ENCODE data around the gene ERGIC3.

ERGIC3 gene

DNA sequence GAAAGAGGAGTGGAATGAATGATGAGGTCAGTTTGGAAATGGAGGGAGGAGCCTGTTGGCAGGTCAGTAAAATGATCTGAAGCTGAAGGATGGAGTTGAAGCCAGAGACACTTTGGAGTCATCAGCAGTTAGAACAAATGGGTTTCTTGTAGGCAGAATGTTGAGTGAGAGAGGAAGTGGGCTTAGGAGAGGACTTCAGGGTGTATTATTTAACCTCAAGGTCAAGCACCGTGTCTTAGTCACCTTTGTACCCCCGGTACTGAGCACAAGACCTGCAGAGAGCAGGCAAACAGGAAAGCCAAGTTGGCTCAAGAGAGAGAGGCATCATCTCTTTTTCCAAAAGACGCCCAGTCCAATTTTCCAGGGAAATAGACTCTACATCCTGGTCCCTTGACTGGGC is 35.7 kb upstream of the ERGIC3 start:
- H3K9me3 ChIP-seq (ENCODE audit: control insufficient read depth in 1 of 2, low read length in 2 of 2): no peaks in the 10 kb centered on the region
- no peaks in the 10 kb centered on the region for H3K4me1 ChIP-seq (ENCODE audit: control insufficient read depth in 1 of 2, insufficient read depth in 2 of 2, low read length in 2 of 2)
- no peak overlapping the region for H3K27ac ChIP-seq (ENCODE audit: low read depth, low read length)
- H3K9ac ChIP-seq (ENCODE audit: low read depth in 1 of 2, low read length in 2 of 2): no peak overlapping the region
- no peak overlapping the region for H3K4me3 ChIP-seq (ENCODE audit: low read depth in 1 of 2, low read length in 2 of 2)
- H3K27me3 ChIP-seq (ENCODE audit: control insufficient read depth in 1 of 2, insufficient read depth in 2 of 2, low read length in 2 of 2): no peaks in the 10 kb centered on the region
- H3K36me3 ChIP-seq (ENCODE audit: control insufficient read depth in 1 of 2, insufficient read depth in 2 of 2, low read length in 2 of 2): peaks cover 38 to 91% of the 10 kb centered on the region in 2 donors

DNA sequence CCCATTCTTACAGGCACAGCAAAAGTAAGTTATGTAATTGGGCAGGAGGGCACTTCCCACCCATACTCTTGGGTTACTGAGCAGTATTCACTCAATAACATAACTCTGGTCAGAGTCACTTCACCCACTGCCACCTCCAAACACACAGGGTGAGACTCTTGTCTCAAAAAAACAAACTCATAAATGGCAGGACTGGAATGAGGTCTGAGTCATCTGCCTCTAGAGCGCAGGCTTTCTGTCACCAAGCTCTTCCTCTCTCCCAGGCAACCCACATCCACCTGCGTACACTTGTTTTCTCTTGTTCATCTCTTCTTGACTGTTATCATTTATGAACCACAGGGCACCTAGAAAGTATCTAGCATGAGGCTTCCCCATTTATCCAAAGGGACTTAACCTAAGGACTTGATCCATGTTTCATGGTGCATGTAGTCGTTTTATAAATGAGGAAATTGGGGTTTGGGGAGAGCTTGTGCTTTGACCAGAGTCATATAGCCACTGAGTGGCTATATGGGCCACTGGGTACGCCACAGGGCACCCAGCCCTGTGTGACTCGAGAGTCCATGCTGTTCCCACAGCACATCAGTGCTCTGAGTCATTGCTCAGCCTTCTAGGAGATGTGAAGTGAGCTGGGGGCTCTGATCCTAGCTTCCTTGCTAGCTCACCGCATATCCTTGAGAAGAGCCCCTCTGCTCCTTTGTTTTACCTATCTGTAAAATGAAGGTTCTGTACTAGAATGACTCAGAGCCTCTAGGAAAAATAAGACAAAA is 34.8 kb upstream of the ERGIC3 start:
- H3K4me3 ChIP-seq (ENCODE audit: low read depth in 1 of 2, low read length in 2 of 2): no peak overlapping the region
- no peaks in the 10 kb centered on the region for H3K4me1 ChIP-seq (ENCODE audit: control insufficient read depth in 1 of 2, insufficient read depth in 2 of 2, low read length in 2 of 2)
- no peaks in the 10 kb centered on the region for H3K27me3 ChIP-seq (ENCODE audit: control insufficient read depth in 1 of 2, insufficient read depth in 2 of 2, low read length in 2 of 2)
- no peak overlapping the region for H3K9ac ChIP-seq (ENCODE audit: low read depth in 1 of 2, low read length in 2 of 2)
- no peaks in the 10 kb centered on the region for H3K9me3 ChIP-seq (ENCODE audit: control insufficient read depth in 1 of 2, low read length in 2 of 2)
- peaks cover 42 to 93% of the 10 kb centered on the region in 2 donors for H3K36me3 ChIP-seq (ENCODE audit: control insufficient read depth in 1 of 2, insufficient read depth in 2 of 2, low read length in 2 of 2)
- no peak overlapping the region for H3K27ac ChIP-seq (ENCODE audit: low read depth, low read length)

GRCh38 chr20:35508493-35509218 is 33.2 kb upstream of the ERGIC3 start:
- H3K27ac ChIP-seq (ENCODE audit: low read depth, low read length): no peak overlapping the region
- H3K27me3 ChIP-seq (ENCODE audit: control insufficient read depth in 1 of 2, insufficient read depth in 2 of 2, low read length in 2 of 2): no peaks in the 10 kb centered on the region
- H3K4me3 ChIP-seq (ENCODE audit: low read depth in 1 of 2, low read length in 2 of 2): no peak overlapping the region
- H3K9ac ChIP-seq (ENCODE audit: low read depth in 1 of 2, low read length in 2 of 2): no peak overlapping the region
- H3K36me3 ChIP-seq (ENCODE audit: control insufficient read depth in 1 of 2, insufficient read depth in 2 of 2, low read length in 2 of 2): peaks cover 35 to 87% of the 10 kb centered on the region in 2 donors
- no peaks in the 10 kb centered on the region for H3K9me3 ChIP-seq (ENCODE audit: control insufficient read depth in 1 of 2, low read length in 2 of 2)
- H3K4me1 ChIP-seq (ENCODE audit: control insufficient read depth in 1 of 2, insufficient read depth in 2 of 2, low read length in 2 of 2): no peaks in the 10 kb centered on the region

DNA sequence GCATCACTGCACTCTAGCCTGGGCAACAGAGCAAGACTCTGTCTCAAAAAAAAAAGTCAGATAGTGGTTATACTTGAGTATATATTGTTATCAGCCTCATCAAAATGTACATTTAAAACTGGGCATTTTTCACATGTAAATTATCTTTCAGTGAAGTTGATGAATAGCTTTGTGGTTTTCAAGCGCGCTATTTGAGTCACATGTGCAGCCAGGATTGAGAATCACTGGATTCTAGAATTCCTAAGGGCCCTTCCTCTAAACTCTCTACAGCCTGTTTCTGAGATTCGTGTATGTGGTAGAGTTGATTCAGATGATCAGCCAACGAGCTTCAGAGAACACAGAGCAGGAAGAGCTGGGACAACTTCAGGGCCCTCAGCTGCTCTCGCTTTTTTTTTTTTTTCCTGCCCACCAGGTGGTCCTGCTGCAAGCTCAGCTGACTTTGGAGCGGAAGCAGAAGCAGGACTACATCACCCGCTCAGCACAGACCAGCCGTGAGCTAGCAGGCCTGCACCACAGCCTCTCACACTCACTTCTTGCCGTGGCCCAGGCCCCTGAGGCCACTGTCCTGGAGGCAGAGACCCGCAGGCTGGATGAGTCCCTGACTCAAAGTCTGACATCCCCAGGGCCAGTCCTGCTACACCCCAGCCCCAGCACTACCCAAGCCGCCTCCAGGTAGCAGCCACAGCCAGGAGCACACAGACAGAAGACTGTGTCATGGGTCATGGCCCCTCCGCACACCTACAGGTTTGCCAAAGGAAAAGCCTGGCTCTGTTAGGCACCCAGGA is 30.7 kb upstream of the ERGIC3 start:
- Histone ChIP-seq H3K27me3 (ENCODE audit: control insufficient read depth in 1 of 2, insufficient read depth in 2 of 2, low read length in 2 of 2) (no peaks in the 10 kb centered on the region), H3K4me3 (ENCODE audit: low read depth in 1 of 2, low read length in 2 of 2) (no peak overlapping the region), H3K36me3 (ENCODE audit: control insufficient read depth in 1 of 2, insufficient read depth in 2 of 2, low read length in 2 of 2) (peaks cover 25 to 79% of the 10 kb centered on the region in 2 donors), H3K4me1 (ENCODE audit: control insufficient read depth in 1 of 2, insufficient read depth in 2 of 2, low read length in 2 of 2) (no peaks in the 10 kb centered on the region), H3K27ac (ENCODE audit: low read depth, low read length) (no peak overlapping the region), H3K9ac (ENCODE audit: low read depth in 1 of 2, low read length in 2 of 2) (no peak overlapping the region), H3K9me3 (ENCODE audit: control insufficient read depth in 1 of 2, low read length in 2 of 2) (no peaks in the 10 kb centered on the region)

DNA sequence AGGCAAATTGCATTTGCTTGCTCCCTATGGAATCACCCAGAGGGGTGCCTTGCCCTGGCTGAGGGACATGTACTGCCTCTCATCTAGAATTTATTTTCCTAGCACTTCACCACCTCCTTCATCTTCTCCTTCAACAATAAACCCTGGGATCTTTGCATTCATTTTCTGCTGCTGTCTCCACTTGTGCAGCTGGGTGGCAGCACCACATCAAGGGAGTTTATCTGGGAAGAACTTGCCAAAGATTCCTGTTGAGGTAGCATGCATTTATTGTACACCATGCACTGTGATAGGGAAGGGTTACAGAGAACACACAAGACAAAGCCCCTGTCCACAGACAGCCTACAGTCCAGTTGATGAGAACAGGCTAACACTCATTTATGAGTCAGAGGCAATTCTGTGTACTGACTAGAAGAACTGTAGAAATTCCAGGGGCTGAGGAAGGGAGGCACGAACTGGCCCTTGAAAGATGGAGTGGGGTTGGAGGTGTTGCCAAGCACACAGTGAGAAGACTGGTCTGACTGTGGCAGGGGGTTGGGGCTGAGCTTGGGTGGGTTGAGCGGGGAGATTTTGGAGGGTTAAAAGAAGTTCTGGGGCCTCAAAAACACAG is 30.0 kb upstream of the ERGIC3 start:
- Histone ChIP-seq H3K27me3 (ENCODE audit: control insufficient read depth in 1 of 2, insufficient read depth in 2 of 2, low read length in 2 of 2) (no peaks in the 10 kb centered on the region), H3K27ac (ENCODE audit: low read depth, low read length) (no peak overlapping the region), H3K9ac (ENCODE audit: low read depth in 1 of 2, low read length in 2 of 2) (no peak overlapping the region), H3K4me1 (ENCODE audit: control insufficient read depth in 1 of 2, insufficient read depth in 2 of 2, low read length in 2 of 2) (no peaks in the 10 kb centered on the region), H3K9me3 (ENCODE audit: control insufficient read depth in 1 of 2, low read length in 2 of 2) (no peaks in the 10 kb centered on the region), H3K4me3 (ENCODE audit: low read depth in 1 of 2, low read length in 2 of 2) (no peak overlapping the region), H3K36me3 (ENCODE audit: control insufficient read depth in 1 of 2, insufficient read depth in 2 of 2, low read length in 2 of 2) (peaks cover 25 to 72% of the 10 kb centered on the region in 2 donors)

DNA sequence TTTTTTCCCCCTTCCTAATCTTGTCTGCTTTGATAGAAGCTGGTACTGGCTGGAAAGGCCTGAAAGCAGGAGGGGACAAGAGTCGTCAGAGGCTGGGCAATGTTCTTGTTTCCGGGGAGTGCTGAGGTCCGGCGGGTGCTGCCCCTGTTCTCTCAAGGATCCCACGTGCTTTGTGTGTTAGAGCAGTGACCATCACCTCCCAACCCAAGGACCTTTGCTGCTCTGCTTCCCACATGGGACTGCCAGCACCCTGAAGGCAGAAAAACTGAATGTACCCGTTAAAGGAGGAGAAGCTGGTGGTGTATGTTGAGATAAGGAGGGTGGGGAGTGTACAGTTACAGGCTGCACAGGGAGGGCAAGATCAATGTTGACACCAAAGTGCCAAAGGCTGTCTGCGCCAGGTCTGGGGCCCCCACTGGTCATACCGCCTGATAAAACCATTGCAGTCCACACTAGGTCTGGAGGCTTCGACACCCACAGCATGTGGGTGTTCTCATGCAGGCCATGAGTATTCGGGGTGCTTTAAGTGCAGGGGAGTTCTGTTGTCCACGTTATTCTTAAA is 27.4 kb upstream of the ERGIC3 start:
- Histone ChIP-seq H3K9ac (ENCODE audit: low read depth in 1 of 2, low read length in 2 of 2) (no peak overlapping the region), H3K36me3 (ENCODE audit: control insufficient read depth in 1 of 2, insufficient read depth in 2 of 2, low read length in 2 of 2) (peaks cover 17 to 49% of the 10 kb centered on the region in 2 donors)

GRCh38 chr20:35515341-35515740 is 26.5 kb upstream of the ERGIC3 start:
- H3K9ac ChIP-seq (ENCODE audit: low read depth in 1 of 2, low read length in 2 of 2): no peak overlapping the region
- no peak overlapping the region for H3K27ac ChIP-seq (ENCODE audit: low read depth, low read length)
- H3K27me3 ChIP-seq (ENCODE audit: control insufficient read depth in 1 of 2, insufficient read depth in 2 of 2, low read length in 2 of 2): no peaks in the 10 kb centered on the region
- no peak overlapping the region for H3K4me3 ChIP-seq (ENCODE audit: low read depth in 1 of 2, low read length in 2 of 2)
- H3K36me3 ChIP-seq (ENCODE audit: control insufficient read depth in 1 of 2, insufficient read depth in 2 of 2, low read length in 2 of 2): peaks cover 10 to 40% of the 10 kb centered on the region in 2 donors
- no peaks in the 10 kb centered on the region for H3K9me3 ChIP-seq (ENCODE audit: control insufficient read depth in 1 of 2, low read length in 2 of 2)
- H3K4me1 ChIP-seq (ENCODE audit: control insufficient read depth in 1 of 2, insufficient read depth in 2 of 2, low read length in 2 of 2): no peaks in the 10 kb centered on the region

More for the DNA sequence above, 27.4 kb upstream of the ERGIC3 start:
- no peaks in the 10 kb centered on the region for H3K27me3 ChIP-seq (ENCODE audit: control insufficient read depth in 1 of 2, insufficient read depth in 2 of 2, low read length in 2 of 2)
- H3K4me3 ChIP-seq (ENCODE audit: low read depth in 1 of 2, low read length in 2 of 2): no peak overlapping the region
- H3K4me1 ChIP-seq (ENCODE audit: control insufficient read depth in 1 of 2, insufficient read depth in 2 of 2, low read length in 2 of 2): no peaks in the 10 kb centered on the region
- H3K27ac ChIP-seq (ENCODE audit: low read depth, low read length): no peak overlapping the region
- H3K9me3 ChIP-seq (ENCODE audit: control insufficient read depth in 1 of 2, low read length in 2 of 2): no peaks in the 10 kb centered on the region

DNA sequence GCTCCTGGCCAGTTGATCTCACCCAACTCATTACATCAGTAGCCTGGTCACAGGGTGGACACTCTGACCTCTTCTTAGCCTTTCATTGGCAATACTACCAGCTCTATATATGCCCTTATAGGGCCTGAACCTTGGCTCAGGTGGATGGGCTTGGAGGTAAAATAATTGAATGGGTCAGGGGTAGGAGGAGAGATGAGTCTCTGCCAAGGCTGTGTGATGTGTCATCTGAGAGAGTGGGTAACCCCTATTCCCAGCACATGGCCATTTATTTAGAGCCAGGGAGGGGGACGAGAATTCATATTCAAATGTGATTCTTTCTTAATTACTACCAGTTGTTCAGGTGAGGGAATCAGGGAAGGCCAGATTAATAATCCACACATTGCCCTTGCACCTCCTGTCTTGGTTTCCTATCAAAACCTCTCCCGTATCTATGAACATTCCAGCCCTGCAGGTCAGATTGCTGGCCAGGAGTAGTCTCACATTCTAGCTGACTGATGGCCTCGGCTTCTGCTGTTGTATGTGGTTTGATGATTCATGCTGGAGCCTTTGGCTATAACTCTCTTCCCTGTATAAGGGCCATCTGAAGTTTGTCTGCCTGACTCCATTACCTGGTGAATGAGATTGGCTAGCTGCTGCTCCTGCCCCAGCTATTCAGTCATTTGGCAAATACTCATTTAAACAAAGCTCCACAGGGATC is 25.8 kb upstream of the ERGIC3 start:
- Histone ChIP-seq H3K27me3 (ENCODE audit: control insufficient read depth in 1 of 2, insufficient read depth in 2 of 2, low read length in 2 of 2) (no peaks in the 10 kb centered on the region), H3K4me3 (ENCODE audit: low read depth in 1 of 2, low read length in 2 of 2) (no peak overlapping the region), H3K9me3 (ENCODE audit: control insufficient read depth in 1 of 2, low read length in 2 of 2) (no peaks in the 10 kb centered on the region), H3K4me1 (ENCODE audit: control insufficient read depth in 1 of 2, insufficient read depth in 2 of 2, low read length in 2 of 2) (no peaks in the 10 kb centered on the region), H3K9ac (ENCODE audit: low read depth in 1 of 2, low read length in 2 of 2) (no peak overlapping the region), H3K36me3 (ENCODE audit: control insufficient read depth in 1 of 2, insufficient read depth in 2 of 2, low read length in 2 of 2) (peaks cover 10 to 33% of the 10 kb centered on the region in 2 donors), H3K27ac (ENCODE audit: low read depth, low read length) (no peak overlapping the region)

GRCh38 chr20:35517125-35517524 is 24.8 kb upstream of the ERGIC3 start:
- Histone ChIP-seq H3K9me3 (ENCODE audit: control insufficient read depth in 1 of 2, low read length in 2 of 2) (no peaks in the 10 kb centered on the region), H3K4me1 (ENCODE audit: control insufficient read depth in 1 of 2, insufficient read depth in 2 of 2, low read length in 2 of 2) (no peaks in the 10 kb centered on the region), H3K4me3 (ENCODE audit: low read depth in 1 of 2, low read length in 2 of 2) (no peak overlapping the region), H3K9ac (ENCODE audit: low read depth in 1 of 2, low read length in 2 of 2) (no peak overlapping the region), H3K36me3 (ENCODE audit: control insufficient read depth in 1 of 2, insufficient read depth in 2 of 2, low read length in 2 of 2) (peaks cover 5 to 23% of the 10 kb centered on the region in 2 donors), H3K27ac (ENCODE audit: low read depth, low read length) (no peak overlapping the region), H3K27me3 (ENCODE audit: control insufficient read depth in 1 of 2, insufficient read depth in 2 of 2, low read length in 2 of 2) (no peaks in the 10 kb centered on the region)
